Panc1 (cell line): ENCODE data around the gene CPNE6. TPM values are rescaled to one million over a fixed set of nuclear protein-coding genes. Genes with fewer than 3 reads are reported as not detected.

Experiments
- ATAC-seq: fragments of 200-7000 bp; cut with Tn5 transposase; 2 replicates; pipeline ENCODE4 v1.9.1; 2020; ENCODE audit warnings: mild to moderate bottlenecking, moderate library complexity
- BruUV-seq: library from RNA; stranded (reverse); fragments of 400-500 nt; replicated peaks from 2 replicates; lab custom pipeline; 2021; lab: Mats Ljungman, UMichigan
- CTCF ChIA-PET: fragments of 300-600 bp; sonication (Branson Sonifier 250); formaldehyde crosslinking; loops from one replicate; lab custom pipeline; 2022; ENCODE audit warnings: antibody characterized with exemption; lab: Charles Lee
- POLR2A ChIA-PET: fragments of 300-600 bp; sonication (Branson Sonifier 250); formaldehyde crosslinking; loops from one replicate; lab custom pipeline; 2022; ENCODE audit warnings: antibody characterized with exemption; lab: Charles Lee
- DNase-seq: peaks from one replicate; pipeline ENCODE4 v3.0.0-alpha.2; 2010; ENCODE audit warnings: low read depth, low spot score
- H3K27ac ChIP-seq: 2 replicates; pipeline ENCODE4 v1.5.1; 2011; ENCODE audit warnings: mild to moderate bottlenecking, low read length, inconsistent platforms
- H3K27me3 ChIP-seq: fragments of 200-500 bp; sonication (Bioruptor generic); 2 replicates; pipeline ENCODE4 v1.6.0; 2014; ENCODE audit warnings: low read length, inconsistent platforms; ENCODE audit not compliant: control insufficient read depth, insufficient read depth
- H3K36me3 ChIP-seq: fragments of 200-500 bp; sonication (Bioruptor generic); 2 replicates; pipeline ENCODE4 v1.5.1; 2014; ENCODE audit warnings: inconsistent platforms, mild to moderate bottlenecking, low read length, moderate library complexity; ENCODE audit not compliant: control insufficient read depth, insufficient read depth
- H3K4me1 ChIP-seq: 2 replicates; pipeline ENCODE4 v1.5.1; 2011; ENCODE audit warnings: inconsistent platforms, mild to moderate bottlenecking, low read length, moderate library complexity; ENCODE audit not compliant: control insufficient read depth, insufficient read depth
- H3K4me3 ChIP-seq, 2 experiments: 2 replicates each; pipeline ENCODE4 v1.5.1; 2011 to 2012; ENCODE audit warnings: low read depth in 2 of 2, low read length in 2 of 2, mild to moderate bottlenecking in 2 of 2, inconsistent platforms in 1 of 2, moderate library complexity in 1 of 2
- H3K9me3 ChIP-seq: fragments of 200-500 bp; sonication (Bioruptor generic); 2 replicates; pipeline ENCODE4 v1.5.1; 2014; ENCODE audit warnings: low read depth, mild to moderate bottlenecking, inconsistent platforms, low read length, moderate library complexity; ENCODE audit not compliant: control insufficient read depth, insufficient read depth
- CTCF ChIP-seq: fragments of 450-650 bp; IDR thresholded peaks from 2 replicates; pipeline ENCODE4 v1.5.1; 2017; ENCODE audit warnings: mild to moderate bottlenecking
- POLR2AphosphoS5 ChIP-seq: IDR thresholded peaks from 2 replicates; pipeline ENCODE4 v1.6.1; 2012; ENCODE audit warnings: mild to moderate bottlenecking, low read depth, low read length, moderate library complexity
- REST ChIP-seq, 2 experiments: IDR thresholded peaks; 2 replicates each; pipeline ENCODE4 v1.6.1; 2011 to 2012; ENCODE audit warnings: low read depth in 2 of 2, control low read depth in 1 of 2, low read length in 1 of 2, mild to moderate bottlenecking in 1 of 2, moderate library complexity in 1 of 2; ENCODE audit not compliant: insufficient read depth in 1 of 2
- SIN3A ChIP-seq: IDR thresholded peaks from 2 replicates; pipeline ENCODE4 v1.6.1; 2012; ENCODE audit warnings: low read depth, mild to moderate bottlenecking, low read length, moderate library complexity, borderline replicate concordance; ENCODE audit not compliant: insufficient read depth
- TCF7L2 ChIP-seq: IDR thresholded peaks from 2 replicates; pipeline ENCODE4 v1.6.1; 2011; ENCODE audit warnings: mild to moderate bottlenecking, low read depth, low read length, inconsistent platforms
- in situ Hi-C: cut with HindIII; loops from 2 replicates; pipeline ENCODE4 v1.10.0; 2016; ENCODE audit warnings: low sequenced_read_pairs, low pct_unique_long_range_greater_than_20kb
- intact Hi-C: fragments of 100-400 bp; cut with micrococcal nuclease; formaldehyde crosslinking; loops from one replicate; pipeline ENCODE4 v1.10.0; 2022; ENCODE audit not compliant: unreplicated experiment
- total RNA-seq: library from RNA; stranded (reverse); gene quantifications from one replicate; pipeline ENCODE4 v1.2.1, GENCODE V29; 2021; ENCODE audit not compliant: unreplicated experiment

Gene CPNE6
- total RNA-seq, 1 experiment from 2014 or later = not detected

GRCh38 chr14:24082411-24083080 lies 11.2 kb downstream of the CPNE6 start:
- Histone ChIP-seq H3K4me1 (peaks cover 9% of the 10 kb centered on the region; the same call in 1 of the 2 replicates), H3K9me3 (no peaks in the 10 kb centered on the region), H3K27ac (no peak overlapping the region), H3K27me3 (no peaks in the 10 kb centered on the region), H3K36me3 (no peaks in the 10 kb centered on the region; the same call in 1 of the 2 replicates), H3K4me3 (no peak overlapping the region)
- BruUV-seq = no TSS peak
- in situ Hi-C loops (no loop called here), intact Hi-C loops (no loop called here)
- ChIA-PET CTCF (no interaction called here), POLR2A (no interaction called here)
- ATAC-seq (no peak), DNase-seq (no peak)
- TF ChIP-seq SIN3A (no peak), POLR2AphosphoS5 (no peak), CTCF (no peak), TCF7L2 (no peak), REST (IDR thresholded peaks at IDR 0.05; ENCODE audit: insufficient read depth in 1 of 2, low read depth in 2 of 2, low read length in 1 of 2) (no peak)

GRCh38 chr14:24083462-24083861 lies 12.1 kb downstream of the CPNE6 start:
- H3K4me1 ChIP-seq = peaks cover 9% of the 10 kb centered on the region; the same call in 1 of the 2 replicates
- no peak for DNase-seq
- no peaks in the 10 kb centered on the region for H3K27me3 ChIP-seq
- no peak overlapping the region for H3K4me3 ChIP-seq
- intact Hi-C loops (no loop called here), in situ Hi-C loops (no loop called here)
- POLR2A ChIA-PET = no interaction called here
- CTCF ChIA-PET = no interaction called here
- ATAC-seq = no peak
- TF ChIP-seq POLR2AphosphoS5 (no peak), CTCF (no peak), TCF7L2 (no peak), REST (IDR thresholded peaks at IDR 0.05; ENCODE audit: insufficient read depth in 1 of 2, low read depth in 2 of 2, low read length in 1 of 2) (no peak), SIN3A (no peak)
- BruUV-seq = no TSS peak
- H3K27ac ChIP-seq = no peak overlapping the region
- H3K9me3 ChIP-seq = no peaks in the 10 kb centered on the region
- no peaks in the 10 kb centered on the region; the same call in 1 of the 2 replicates for H3K36me3 ChIP-seq
